OCI-LY1 (cell line): ENCODE data around the gene VASP.

Source experiments
- H2AFZ ChIP-seq: fragments of 200-600 bp; sonication (generic), shearing (Covaris generic); 2 replicates; pipeline ENCODE4 v1.6.0; 2014; ENCODE audit warnings: antibody characterized with exemption, mild to moderate bottlenecking, low read length
- H3F3A ChIP-seq: fragments of 200-600 bp; sonication (generic), shearing (Covaris generic); 2 replicates; pipeline ENCODE4 v1.6.0; 2014; ENCODE audit warnings: mild to moderate bottlenecking, antibody characterized with exemption, low read length, moderate library complexity; ENCODE audit not compliant: insufficient read depth
- H3K27ac ChIP-seq: fragments of 200-600 bp; sonication (generic); 2 replicates; pipeline ENCODE4 v1.5.1; 2014; ENCODE audit warnings: low read length, mixed run types, mild to moderate bottlenecking, low read depth; ENCODE audit not compliant: poor library complexity, severe bottlenecking
- H3K27me3 ChIP-seq: fragments of 200-600 bp; sonication (generic); 2 replicates; pipeline ENCODE4 v1.6.0; 2014; ENCODE audit warnings: antibody characterized with exemption, mild to moderate bottlenecking, low read length, moderate library complexity; ENCODE audit not compliant: insufficient read depth
- H3K36me3 ChIP-seq: fragments of 200-600 bp; sonication (generic); 2 replicates; pipeline ENCODE4 v1.6.1; 2014; ENCODE audit warnings: mild to moderate bottlenecking, antibody characterized with exemption, low read length, moderate library complexity, mixed read lengths; ENCODE audit not compliant: insufficient read depth
- H3K4me1 ChIP-seq: fragments of 200-600 bp; sonication (generic); 2 replicates; pipeline ENCODE4 v1.5.1; 2014; ENCODE audit warnings: mild to moderate bottlenecking, low read length, moderate library complexity; ENCODE audit not compliant: insufficient read depth, severe bottlenecking
- H3K4me2 ChIP-seq: fragments of 200-600 bp; sonication (generic), shearing (Covaris generic); 2 replicates; pipeline ENCODE4 v1.6.1; 2014; ENCODE audit warnings: low read length
- H3K4me3 ChIP-seq: fragments of 200-600 bp; sonication (generic); 2 replicates; pipeline ENCODE4 v1.5.1; 2014; ENCODE audit warnings: low read length, low read depth, mild to moderate bottlenecking, mixed read lengths; ENCODE audit not compliant: poor library complexity, severe bottlenecking
- H3K79me2 ChIP-seq: fragments of 200-600 bp; shearing (Covaris generic); 2 replicates; pipeline ENCODE4 v1.6.1; 2016; ENCODE audit warnings: mixed run types, low read length, mixed read lengths; ENCODE audit not compliant: insufficient read depth
- H3K9ac ChIP-seq: fragments of 200-600 bp; sonication (generic), shearing (Covaris generic); 2 replicates; pipeline ENCODE4 v1.6.1; 2014; ENCODE audit warnings: mild to moderate bottlenecking, low read length, mixed read lengths
- H3K9me2 ChIP-seq: fragments of 200-600 bp; sonication (generic), shearing (Covaris generic); 2 replicates; pipeline ENCODE4 v1.6.1; 2014; ENCODE audit warnings: low read depth, mild to moderate bottlenecking, low read length, mixed read lengths
- H3K9me3 ChIP-seq: fragments of 200-600 bp; shearing (Covaris generic); 2 replicates; pipeline ENCODE4 v1.6.1; 2014; ENCODE audit warnings: low read length, mixed read lengths
- H4K20me1 ChIP-seq: fragments of 200-600 bp; sonication (generic), shearing (Covaris generic); 2 replicates; pipeline ENCODE4 v1.6.0; 2016; ENCODE audit warnings: mild to moderate bottlenecking, low read length; ENCODE audit not compliant: insufficient read depth
- EZH2 ChIP-seq: fragments of 200-600 bp; sonication (generic), shearing (Covaris generic); IDR thresholded peaks from 2 replicates; pipeline ENCODE4 v1.8.0; 2017; ENCODE audit warnings: borderline replicate concordance, mixed run types, mild to moderate bottlenecking, antibody characterized with exemption, low read length, moderate library complexity, mixed read lengths
- TF ChIP-seq, protein P1 (sequence below): fragments of 200-600 bp; sonication (generic), shearing (Covaris generic); IDR thresholded peaks from 2 replicates; pipeline ENCODE4 v1.5.1; 2017; ENCODE audit warnings: mild to moderate bottlenecking, antibody characterized with exemption, low read length, moderate library complexity, mixed read lengths

Gene VASP

DNA sequence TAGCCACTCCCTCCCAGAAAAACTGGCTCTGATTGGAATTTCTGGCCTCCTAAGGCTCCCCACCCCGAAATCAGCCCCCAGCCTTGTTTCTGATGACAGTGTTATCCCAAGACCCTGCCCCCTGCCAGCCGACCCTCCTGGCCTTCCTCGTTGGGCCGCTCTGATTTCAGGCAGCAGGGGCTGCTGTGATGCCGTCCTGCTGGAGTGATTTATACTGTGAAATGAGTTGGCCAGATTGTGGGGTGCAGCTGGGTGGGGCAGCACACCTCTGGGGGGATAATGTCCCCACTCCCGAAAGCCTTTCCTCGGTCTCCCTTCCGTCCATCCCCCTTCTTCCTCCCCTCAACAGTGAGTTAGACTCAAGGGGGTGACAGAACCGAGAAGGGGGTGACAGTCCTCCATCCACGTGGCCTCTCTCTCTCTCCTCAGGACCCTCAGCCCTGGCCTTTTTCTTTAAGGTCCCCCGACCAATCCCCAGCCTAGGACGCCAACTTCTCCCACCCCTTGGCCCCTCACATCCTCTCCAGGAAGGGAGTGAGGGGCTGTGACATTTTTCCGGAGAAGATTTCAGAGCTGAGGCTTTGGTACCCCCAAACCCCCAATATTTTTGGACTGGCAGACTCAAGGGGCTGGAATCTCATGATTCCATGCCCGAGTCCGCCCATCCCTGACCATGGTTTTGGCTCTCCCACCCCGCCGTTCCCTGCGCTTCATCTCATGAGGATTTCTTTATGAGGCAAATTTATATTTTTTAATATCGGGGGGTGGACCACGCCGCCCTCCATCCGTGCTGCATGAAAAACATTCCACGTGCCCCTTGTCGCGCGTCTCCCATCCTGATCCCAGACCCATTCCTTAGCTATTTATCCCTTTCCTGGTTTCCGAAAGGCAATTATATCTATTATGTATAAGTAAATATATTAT is 33.3 kb upstream of the VASP start:
- H3K36me3 ChIP-seq, result no peaks in the 10 kb centered on the region
- H3F3A ChIP-seq, result no peaks in the 10 kb centered on the region
- H2AFZ ChIP-seq, result no peak overlapping the region
- H3K9me2 ChIP-seq, result no peaks in the 10 kb centered on the region
- peaks cover 8% of the 10 kb centered on the region for H3K27me3 ChIP-seq
- H3K4me3 ChIP-seq, result no peak overlapping the region
- H3K79me2 ChIP-seq, result no peaks in the 10 kb centered on the region
- no peak overlapping the region for H3K27ac ChIP-seq
- H3K4me2 ChIP-seq, result no peak overlapping the region
- H3K9me3 ChIP-seq, result no peaks in the 10 kb centered on the region
- TF ChIP-seq, protein P1, sequence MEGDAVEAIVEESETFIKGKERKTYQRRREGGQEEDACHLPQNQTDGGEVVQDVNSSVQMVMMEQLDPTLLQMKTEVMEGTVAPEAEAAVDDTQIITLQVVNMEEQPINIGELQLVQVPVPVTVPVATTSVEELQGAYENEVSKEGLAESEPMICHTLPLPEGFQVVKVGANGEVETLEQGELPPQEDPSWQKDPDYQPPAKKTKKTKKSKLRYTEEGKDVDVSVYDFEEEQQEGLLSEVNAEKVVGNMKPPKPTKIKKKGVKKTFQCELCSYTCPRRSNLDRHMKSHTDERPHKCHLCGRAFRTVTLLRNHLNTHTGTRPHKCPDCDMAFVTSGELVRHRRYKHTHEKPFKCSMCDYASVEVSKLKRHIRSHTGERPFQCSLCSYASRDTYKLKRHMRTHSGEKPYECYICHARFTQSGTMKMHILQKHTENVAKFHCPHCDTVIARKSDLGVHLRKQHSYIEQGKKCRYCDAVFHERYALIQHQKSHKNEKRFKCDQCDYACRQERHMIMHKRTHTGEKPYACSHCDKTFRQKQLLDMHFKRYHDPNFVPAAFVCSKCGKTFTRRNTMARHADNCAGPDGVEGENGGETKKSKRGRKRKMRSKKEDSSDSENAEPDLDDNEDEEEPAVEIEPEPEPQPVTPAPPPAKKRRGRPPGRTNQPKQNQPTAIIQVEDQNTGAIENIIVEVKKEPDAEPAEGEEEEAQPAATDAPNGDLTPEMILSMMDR, result no peak
- TF ChIP-seq EZH2, result no peak
- H4K20me1 ChIP-seq, result no peaks in the 10 kb centered on the region
- peaks cover 28% of the 10 kb centered on the region for H3K4me1 ChIP-seq
- H3K9ac ChIP-seq, result no peak overlapping the region

- H3K9me3 ChIP-seq, result no peaks in the 10 kb centered on the region
- no peak overlapping the region for H3K9ac ChIP-seq
- no peaks in the 10 kb centered on the region for H3F3A ChIP-seq
- H3K4me2 ChIP-seq, result no peak overlapping the region
- peaks cover 8% of the 10 kb centered on the region for H3K27me3 ChIP-seq
- no peaks in the 10 kb centered on the region for H4K20me1 ChIP-seq
- no peaks in the 10 kb centered on the region for H3K9me2 ChIP-seq
- H2AFZ ChIP-seq, result no peak overlapping the region
- H3K36me3 ChIP-seq, result no peaks in the 10 kb centered on the region
- no peaks in the 10 kb centered on the region for H3K79me2 ChIP-seq
- no peak overlapping the region for H3K4me3 ChIP-seq
- H3K27ac ChIP-seq, result no peak overlapping the region
- H3K4me1 ChIP-seq, result peaks cover 26% of the 10 kb centered on the region
- TF ChIP-seq, protein P1, result no peak
Measured at GRCh38 chr19:45474606-45475521, 32.4 kb upstream of the VASP start.

GRCh38 chr19:45475537-45476291 is 31.6 kb upstream of the VASP start:
- H3K27ac ChIP-seq, result no peak overlapping the region
- peaks cover 8% of the 10 kb centered on the region for H3K27me3 ChIP-seq
- TF ChIP-seq, protein P1, result no peak
- TF ChIP-seq EZH2, result no peak
- no peaks in the 10 kb centered on the region for H3K9me2 ChIP-seq
- H3K4me2 ChIP-seq, result no peak overlapping the region
- H3K4me3 ChIP-seq, result no peak overlapping the region
- H3K36me3 ChIP-seq, result no peaks in the 10 kb centered on the region
- H3K4me1 ChIP-seq, result peaks cover 18% of the 10 kb centered on the region
- H3F3A ChIP-seq, result no peaks in the 10 kb centered on the region
- H2AFZ ChIP-seq, result no peak overlapping the region
- H3K9ac ChIP-seq, result no peak overlapping the region
- no peaks in the 10 kb centered on the region for H4K20me1 ChIP-seq
- no peaks in the 10 kb centered on the region for H3K9me3 ChIP-seq
- H3K79me2 ChIP-seq, result no peaks in the 10 kb centered on the region
